Neuronal stem cell (in vitro differentiated cells): ENCODE results near the gene RAB6B.

Source experiments
- DNase-seq: peaks from one replicate; pipeline ENCODE4 v3.0.0-alpha.2; 2013; ENCODE audit warnings: low spot score
- H2AFZ ChIP-seq: one replicate; pipeline ENCODE4 v1.6.1; 2013; ENCODE audit warnings: mild to moderate bottlenecking, low read length, inconsistent platforms
- H2AK5ac ChIP-seq: 2 replicates; pipeline ENCODE4 v1.6.1; 2013; ENCODE audit warnings: low read depth, mild to moderate bottlenecking, inconsistent platforms, low read length, moderate library complexity, mixed read lengths
- H2BK120ac ChIP-seq: 2 replicates; pipeline ENCODE4 v1.6.1; 2013; ENCODE audit warnings: low read depth, mild to moderate bottlenecking, inconsistent platforms, low read length, moderate library complexity, mixed read lengths
- H2BK12ac ChIP-seq: one replicate; pipeline ENCODE4 v1.6.1; 2013; ENCODE audit warnings: low read length, inconsistent platforms
- H2BK15ac ChIP-seq: 2 replicates; pipeline ENCODE4 v1.6.1; 2013; ENCODE audit warnings: mild to moderate bottlenecking, low read length, inconsistent platforms, mixed read lengths
- H2BK5ac ChIP-seq: one replicate; pipeline ENCODE4 v1.6.1; 2013; ENCODE audit warnings: inconsistent platforms, mild to moderate bottlenecking, low read length, moderate library complexity
- H3K14ac ChIP-seq: one replicate; pipeline ENCODE4 v1.6.1; 2013; ENCODE audit warnings: low read length, inconsistent platforms
- H3K18ac ChIP-seq: 2 replicates; pipeline ENCODE4 v1.6.1; 2013; ENCODE audit warnings: low read length, inconsistent platforms
- H3K23ac ChIP-seq: 2 replicates; pipeline ENCODE4 v1.6.1; 2013; ENCODE audit warnings: low read depth, mild to moderate bottlenecking, mixed read lengths, low read length, inconsistent platforms; ENCODE audit not compliant: poor library complexity
- H3K27ac ChIP-seq: replicated peaks from 3 replicates; pipeline ENCODE4 v1.5.1; 2013; ENCODE audit warnings: low read length, inconsistent platforms
- H3K27me3 ChIP-seq, 3 experiments: 2 replicates each; pipeline ENCODE4 v1.6.1; 2013; ENCODE audit warnings: low read length in 3 of 3, mild to moderate bottlenecking in 2 of 3, inconsistent platforms in 1 of 3, low read depth in 1 of 3, mixed read lengths in 1 of 3, moderate library complexity in 1 of 3; ENCODE audit not compliant: control insufficient read depth in 3 of 3, insufficient read depth in 3 of 3
- H3K36me3 ChIP-seq, 2 donors: replicated peaks in 1 of 2; 2 replicates each; pipeline ENCODE4 v1.6.1; 2013; ENCODE audit warnings: low read length in 2 of 2; ENCODE audit not compliant: control insufficient read depth in 2 of 2, insufficient read depth in 2 of 2
- H3K4ac ChIP-seq: 2 replicates; pipeline ENCODE4 v1.6.1; 2013; ENCODE audit warnings: inconsistent platforms, mild to moderate bottlenecking, low read length, moderate library complexity
- H3K4me1 ChIP-seq, 2 donors: 1 replicate in 1 of 2; 2 replicates in 1 of 2; pipeline ENCODE4 v1.6.1; 2013; ENCODE audit warnings: low read length in 2 of 2, low read depth in 1 of 2; ENCODE audit not compliant: control insufficient read depth in 2 of 2, insufficient read depth in 1 of 2
- H3K4me2 ChIP-seq: one replicate; pipeline ENCODE4 v1.6.1; 2013; ENCODE audit warnings: mild to moderate bottlenecking, low read length, inconsistent platforms; ENCODE audit not compliant: insufficient read depth, poor library complexity, severe bottlenecking
- H3K4me3 ChIP-seq, 2 donors: 2 replicates each; pipeline ENCODE4 v1.5.1; 2013; ENCODE audit warnings: low read length in 2 of 2, mild to moderate bottlenecking in 2 of 2, inconsistent platforms in 1 of 2, moderate library complexity in 1 of 2
- H3K79me1 ChIP-seq: one replicate; pipeline ENCODE4 v1.6.1; 2013; ENCODE audit warnings: low read depth, mild to moderate bottlenecking, inconsistent platforms, low read length, moderate library complexity
- H3K9ac ChIP-seq: one replicate; pipeline ENCODE4 v1.6.1; 2013; ENCODE audit warnings: mild to moderate bottlenecking, low read depth, low read length, inconsistent platforms; ENCODE audit not compliant: poor library complexity
- H3K9me3 ChIP-seq, 2 donors: replicated peaks in 1 of 2; 2 replicates each; pipeline versions ENCODE3 to v1.6.1; 2013; ENCODE audit warnings: low read length in 2 of 2, mild to moderate bottlenecking in 2 of 2, inconsistent platforms in 1 of 2, low read depth in 1 of 2, mixed read lengths in 1 of 2, moderate library complexity in 1 of 2; ENCODE audit not compliant: control insufficient read depth in 2 of 2, insufficient read depth in 1 of 2
- H4K8ac ChIP-seq: one replicate; pipeline ENCODE4 v1.6.1; 2013; ENCODE audit warnings: low read depth, mild to moderate bottlenecking, inconsistent platforms, low read length, moderate library complexity
- H4K91ac ChIP-seq: one replicate; pipeline ENCODE4 v1.6.1; 2013; ENCODE audit warnings: low read length, low read depth, mild to moderate bottlenecking, inconsistent platforms; ENCODE audit not compliant: poor library complexity
- WGBS, 2 donors: extraction: QIAGEN DNeasy Blood & Tissue Kit; methylation state at CpG; one replicate each; pipeline ENCODE4 v1.1.7; 2013; ENCODE audit warnings: missing lambda C conversion rate in 2 of 2, mixed read lengths in 1 of 2; ENCODE audit not compliant: insufficient read length in 2 of 2, insufficient replicate concordance in 1 of 2; ENCODE audit errors: extremely low coverage in 2 of 2; 5-methylcytosine and 5-hydroxymethylcytosine counted together

Gene RAB6B

DNA sequence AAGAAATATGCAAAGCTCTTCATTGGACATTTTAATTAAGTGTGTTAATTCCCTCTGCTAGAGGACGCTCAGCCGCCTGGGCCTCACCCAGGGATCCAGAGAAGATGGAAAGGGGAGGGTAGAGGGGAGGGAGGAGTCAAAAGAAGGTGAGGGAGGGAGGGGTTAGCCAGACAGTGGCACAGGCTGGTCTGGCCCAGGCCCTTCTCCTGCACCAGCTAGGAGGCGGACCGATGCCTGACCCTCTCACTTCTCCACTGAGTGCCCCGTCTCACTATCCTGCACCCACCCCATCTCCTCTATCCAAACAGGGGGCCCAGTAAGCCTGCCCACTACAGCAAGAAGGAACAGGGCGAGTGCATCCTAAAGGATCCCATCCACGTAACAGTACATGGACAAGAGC, 22.9 kb downstream of the RAB6B start:
- Histone ChIP-seq H3K4me3 (no peak overlapping the region), H2BK120ac (no peak overlapping the region), H3K18ac (peak overlapping the region; percentile 39), H3K4me1 (peaks cover 0 to 17% of the 10 kb centered on the region in 2 donors), H2AK5ac (no peak overlapping the region), H3K79me1 (no peaks in the 10 kb centered on the region), H4K91ac (no peak overlapping the region), H2BK5ac (peak overlapping the region; percentile 10), H3K36me3 (no peaks in the 10 kb centered on the region), H3K9ac (no peak overlapping the region), H3K23ac (no peak overlapping the region), H3K27ac (no peak overlapping the region), H3K9me3 (no peaks in the 10 kb centered on the region), H3K27me3 (peaks cover 0 to 27% (median 0%) of the 10 kb centered on the region in 3 experiments), H3K4me2 (no peak overlapping the region), H3K4ac (no peak overlapping the region), H2BK12ac (no peak overlapping the region), H2BK15ac (no peak overlapping the region), H3K14ac (no peak overlapping the region), H2AFZ (no peak overlapping the region), H4K8ac (no peak overlapping the region)
- no peak for DNase-seq
- WGBS, 2 donors: no CpG with 5 or more reads among the region's 7 CpGs

DNA sequence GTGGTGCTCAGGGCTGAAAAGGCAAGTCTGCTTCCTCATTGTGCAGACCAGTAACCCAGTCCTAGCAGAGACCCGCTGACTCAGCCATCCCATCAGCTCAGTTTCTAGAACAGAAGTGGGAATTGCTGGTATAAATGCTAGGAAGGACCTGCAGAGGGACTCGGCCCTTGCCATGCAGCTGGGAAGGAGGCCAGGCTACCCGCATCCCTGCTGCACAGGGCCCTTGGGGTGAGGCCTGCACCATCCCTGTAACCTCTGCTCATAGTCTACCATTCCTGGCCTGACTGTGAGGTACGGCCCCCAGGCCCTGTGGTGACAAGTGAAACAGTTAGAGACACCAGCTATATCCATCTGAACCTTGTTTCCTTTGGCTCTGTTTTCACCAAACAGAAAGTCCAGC, 23.5 kb downstream of the RAB6B start:
- WGBS, 2 donors: no CpG with 5 or more reads among the region's 4 CpGs
- H3K9ac ChIP-seq: peak overlapping the region; percentile 2
- H2BK120ac ChIP-seq: no peak overlapping the region
- no peaks in the 10 kb centered on the region for H3K36me3 ChIP-seq
- H3K27ac ChIP-seq: no peak overlapping the region
- H3K18ac ChIP-seq: no peak overlapping the region
- H3K23ac ChIP-seq: no peak overlapping the region
- no peaks in the 10 kb centered on the region for H3K79me1 ChIP-seq
- DNase-seq: no peak
- H3K9me3 ChIP-seq: no peaks in the 10 kb centered on the region
- no peak overlapping the region for H3K14ac ChIP-seq
- no peak overlapping the region for H4K91ac ChIP-seq
- H3K27me3 ChIP-seq: peaks cover 0 to 29% (median 0%) of the 10 kb centered on the region in 3 experiments
- no peak overlapping the region for H2AFZ ChIP-seq
- no peak overlapping the region for H3K4me2 ChIP-seq
- H2BK5ac ChIP-seq: no peak overlapping the region
- no peak overlapping the region for H2AK5ac ChIP-seq
- H2BK12ac ChIP-seq: no peak overlapping the region
- no peak overlapping the region for H4K8ac ChIP-seq
- H3K4me3 ChIP-seq: no peak overlapping the region
- H3K4ac ChIP-seq: no peak overlapping the region
- H2BK15ac ChIP-seq: no peak overlapping the region
- H3K4me1 ChIP-seq: peaks cover 0 to 17% of the 10 kb centered on the region in 2 donors

DNA sequence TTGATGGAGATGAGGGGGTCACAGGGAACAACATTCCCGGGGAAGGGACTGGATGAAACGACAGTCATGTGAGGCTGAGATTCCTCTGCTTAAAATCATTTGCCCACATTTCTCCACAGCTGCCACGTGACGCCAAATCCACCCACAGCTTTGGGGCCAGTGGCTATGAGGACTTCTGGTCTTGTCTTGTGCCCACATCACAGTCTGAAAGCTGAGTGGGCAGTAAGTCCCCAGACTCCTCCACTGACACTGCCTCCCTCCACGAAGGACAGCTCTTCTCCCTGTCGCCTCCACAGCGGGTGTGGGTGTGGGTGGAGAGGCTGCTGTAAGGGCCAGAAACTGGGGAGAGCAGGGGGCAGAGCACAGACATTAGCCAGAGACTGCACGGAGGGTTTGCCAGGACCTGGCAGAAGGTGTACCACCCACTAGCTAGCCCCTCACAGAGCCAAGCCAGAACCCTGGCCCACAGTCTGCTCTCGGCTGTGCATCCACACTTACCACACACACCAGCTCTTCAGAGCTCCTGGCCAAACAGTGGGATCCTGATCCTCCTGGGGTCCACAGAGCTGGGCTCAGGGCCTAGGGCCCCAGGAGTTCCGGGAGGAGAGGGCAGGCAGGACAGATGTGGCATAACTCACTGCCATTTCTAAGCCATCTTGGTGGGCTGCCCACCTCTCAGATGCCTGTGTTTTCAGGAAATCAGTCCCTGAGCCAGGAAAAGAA, 24.2 kb downstream of the RAB6B start:
- H3K4me2 ChIP-seq: no peak overlapping the region
- no peak overlapping the region for H3K27ac ChIP-seq
- H4K8ac ChIP-seq: no peak overlapping the region
- no peaks in the 10 kb centered on the region for H3K79me1 ChIP-seq
- H3K36me3 ChIP-seq: no peaks in the 10 kb centered on the region
- no peaks in the 10 kb centered on the region for H3K9me3 ChIP-seq
- H2BK5ac ChIP-seq: no peak overlapping the region
- WGBS, 2 donors: no CpG with 5 or more reads among the region's 10 CpGs
- no peak overlapping the region for H2BK120ac ChIP-seq
- H4K91ac ChIP-seq: no peak overlapping the region
- peaks cover 0 to 17% of the 10 kb centered on the region in 2 donors for H3K4me1 ChIP-seq
- no peak overlapping the region for H3K4me3 ChIP-seq
- no peak overlapping the region for H2BK15ac ChIP-seq
- no peak overlapping the region for H2BK12ac ChIP-seq
- peaks cover 0 to 29% (median 0%) of the 10 kb centered on the region in 3 experiments for H3K27me3 ChIP-seq
- H3K14ac ChIP-seq: no peak overlapping the region
- H3K4ac ChIP-seq: no peak overlapping the region
- no peak overlapping the region for H2AK5ac ChIP-seq
- H2AFZ ChIP-seq: no peak overlapping the region
- no peak overlapping the region for H3K23ac ChIP-seq
- no peak overlapping the region for H3K18ac ChIP-seq
- H3K9ac ChIP-seq: no peak overlapping the region
- no peak for DNase-seq

DNA sequence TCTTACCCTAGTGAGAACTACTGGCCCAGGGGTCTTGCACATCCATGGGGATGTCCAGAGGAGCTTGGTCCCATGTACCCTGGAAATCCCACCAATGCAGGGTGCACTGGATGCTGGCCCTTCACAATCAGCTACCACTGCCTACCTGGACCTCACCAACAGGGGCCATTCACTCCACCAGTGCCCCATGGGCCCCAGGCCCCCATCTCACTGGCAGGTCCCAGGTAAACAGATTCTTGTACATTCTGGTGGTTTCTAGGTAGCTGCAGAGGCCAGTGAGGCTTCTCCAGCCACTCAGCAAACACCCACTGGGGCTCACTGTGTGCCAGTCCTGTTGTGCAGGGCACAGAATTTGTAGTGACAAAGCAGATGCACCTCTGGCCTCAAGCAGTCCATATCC, 24.9 kb downstream of the RAB6B start:
- H2AFZ ChIP-seq: no peak overlapping the region
- no peak for DNase-seq
- H3K9ac ChIP-seq: no peak overlapping the region
- no peak overlapping the region for H2BK15ac ChIP-seq
- H3K36me3 ChIP-seq: no peaks in the 10 kb centered on the region
- no peak overlapping the region for H3K14ac ChIP-seq
- H3K27me3 ChIP-seq: peaks cover 0 to 27% (median 0%) of the 10 kb centered on the region in 3 experiments
- H3K4ac ChIP-seq: no peak overlapping the region
- no peak overlapping the region for H3K4me2 ChIP-seq
- no peak overlapping the region for H3K18ac ChIP-seq
- H2BK12ac ChIP-seq: no peak overlapping the region
- H3K79me1 ChIP-seq: no peaks in the 10 kb centered on the region
- no peak overlapping the region for H2AK5ac ChIP-seq
- no peak overlapping the region for H4K8ac ChIP-seq
- H3K23ac ChIP-seq: no peak overlapping the region
- H2BK5ac ChIP-seq: no peak overlapping the region
- H3K27ac ChIP-seq: no peak overlapping the region
- H3K4me1 ChIP-seq: peaks cover 0 to 17% of the 10 kb centered on the region in 2 donors
- H3K9me3 ChIP-seq: no peaks in the 10 kb centered on the region
- H3K4me3 ChIP-seq: no peak overlapping the region
- H4K91ac ChIP-seq: no peak overlapping the region
- no peak overlapping the region for H2BK120ac ChIP-seq
